A549 (cell line): ENCODE data around the gene TXNL1. TPM values are rescaled to one million over a fixed set of nuclear protein-coding genes. Genes with fewer than 3 reads are reported as not detected.

Experiments
- ATAC-seq, 2 experiments: fragments of 200-7000 bp in 1 of 2; fragments of >200 bp in 1 of 2; cut with Nextera tagmentation in 1 of 2; cut with Tn5 transposase in 1 of 2; 3 replicates each; pipeline versions ENCODE4 v1.8.0 to v1.9.1; 2018 to 2020; ENCODE audit warnings: mild to moderate bottlenecking in 1 of 2, moderate library complexity in 1 of 2
- CTCF ChIA-PET: fragments of 300-600 bp; sonication (Branson Sonifier 250); formaldehyde crosslinking; extraction: SDS; loops from one replicate; lab custom pipeline; 2021; ENCODE audit warnings: antibody characterized with exemption, inconsistent platforms; lab: Yijun Ruan, JAX
- POLR2A ChIA-PET: fragments of 350-600 bp; formaldehyde crosslinking; extraction: SDS; loops from one replicate; lab custom pipeline; 2021; ENCODE audit warnings: antibody characterized with exemption, inconsistent platforms; lab: Yijun Ruan, JAX
- DNase-seq, 2 experiments: peaks; one replicate each; pipeline versions ENCODE4 v3.0.0 to v3.0.0-alpha.2; 2011 to 2016; ENCODE audit warnings: low read depth in 1 of 2, low spot score in 1 of 2
- FAIRE-seq: peaks from 2 replicates; lab custom pipeline; 2011; peaks lifted over from hg19 to GRCh38; lab: Jason Lieb, UNC
- H3K27ac ChIP-seq, 2 experiments: fragments of >200 bp; sonication (Bioruptor Twin); formaldehyde crosslinking; 3 replicates each; pipeline ENCODE4 v1.5.1; 2016 to 2017
- H3K4me1 ChIP-seq: fragments of >200 bp; sonication (Bioruptor Twin); formaldehyde crosslinking; 3 replicates; pipeline ENCODE4 v1.6.1; 2016
- H3K4me2 ChIP-seq: fragments of >200 bp; sonication (Bioruptor Twin); formaldehyde crosslinking; 3 replicates; pipeline ENCODE4 v1.6.1; 2016
- H3K4me3 ChIP-seq: fragments of >200 bp; sonication (Bioruptor Twin); formaldehyde crosslinking; 3 replicates; pipeline ENCODE4 v1.5.1; 2016
- H3K9me3 ChIP-seq: fragments of >200 bp; sonication (Bioruptor Twin); formaldehyde crosslinking; 3 replicates; pipeline ENCODE4 v1.6.1; 2016
- ATOH8 ChIP-seq: fragments of 250-450 bp; sonication (Bioruptor Pico); IDR thresholded peaks from 2 replicates; pipeline ENCODE4 v1.5.0; 2020; ENCODE audit warnings: low read depth, mild to moderate bottlenecking, moderate library complexity
- BCL3 ChIP-seq: fragments of >200 bp; sonication (Bioruptor Twin); formaldehyde crosslinking; IDR thresholded peaks from 3 replicates; pipeline ENCODE4 v1.6.1; 2016
- CEBPB ChIP-seq, 2 experiments: fragments of >200 bp in 1 of 2; sonication (Bioruptor Twin) in 1 of 2; formaldehyde crosslinking in 1 of 2; IDR thresholded peaks; 2 replicates each; pipeline ENCODE4 v1.6.1; 2012 to 2016
- CHD4 ChIP-seq: fragments of 200-600 bp; sonication (generic); IDR thresholded peaks from 2 replicates; pipeline ENCODE4 v1.6.1; 2016; ENCODE audit warnings: antibody characterized with exemption, mild to moderate bottlenecking, borderline replicate concordance
- E2F6 ChIP-seq: IDR thresholded peaks from 2 replicates; pipeline ENCODE4 v1.6.1; 2012; ENCODE audit warnings: low read depth, borderline replicate concordance
- EHMT2 ChIP-seq: fragments of 200-600 bp; sonication (generic); IDR thresholded peaks from 2 replicates; pipeline ENCODE4 v1.6.1; 2016; ENCODE audit warnings: antibody characterized with exemption, low read depth, mild to moderate bottlenecking, moderate library complexity
- ESRRA ChIP-seq: fragments of 150-350 bp; IDR thresholded peaks from 2 replicates; pipeline ENCODE4 v1.6.1; 2014; ENCODE audit warnings: mild to moderate bottlenecking, low read length, borderline replicate concordance
- FOSL2 ChIP-seq, 2 experiments: fragments of 450-650 bp in 1 of 2; fragments of >200 bp in 1 of 2; sonication (Bioruptor Twin) in 1 of 2; formaldehyde crosslinking; IDR thresholded peaks; 2 replicates each; pipeline versions ENCODE4 v1.5.0 to v1.6.1; 2016 to 2020; ENCODE audit warnings: mild to moderate bottlenecking in 1 of 2, moderate library complexity in 1 of 2
- FOXS1 ChIP-seq: fragments of 250-450 bp; sonication (Bioruptor Pico); IDR thresholded peaks from 2 replicates; pipeline ENCODE4 v1.5.0; 2020; ENCODE audit warnings: mild to moderate bottlenecking, moderate library complexity
- HES2 ChIP-seq: fragments of >200 bp; sonication (Bioruptor Twin); formaldehyde crosslinking; IDR thresholded peaks from 2 replicates; pipeline ENCODE4 v1.6.1; 2016
- HOXB13 ChIP-seq: fragments of 250-450 bp; sonication (Bioruptor Pico); IDR thresholded peaks from 2 replicates; pipeline ENCODE4 v1.5.0; 2020; ENCODE audit warnings: low read depth, mild to moderate bottlenecking, moderate library complexity
- JUN ChIP-seq, 2 experiments: fragments of >200 bp; sonication (Bioruptor Twin); formaldehyde crosslinking; IDR thresholded peaks; 2 replicates in 1 of 2; 3 replicates in 1 of 2; pipeline ENCODE4 v1.6.1; 2016 to 2017
- JUNB ChIP-seq: fragments of >200 bp; sonication (Bioruptor Twin); formaldehyde crosslinking; IDR thresholded peaks from 2 replicates; pipeline ENCODE4 v1.6.1; 2016
- KDM1A ChIP-seq: fragments of 200-600 bp; sonication (generic); IDR thresholded peaks from 2 replicates; pipeline ENCODE4 v1.6.1; 2016; ENCODE audit warnings: low read depth, mild to moderate bottlenecking
- KDM5A ChIP-seq: fragments of 200-600 bp; sonication (generic); IDR thresholded peaks from 2 replicates; pipeline ENCODE4 v1.6.1; 2016; ENCODE audit warnings: antibody characterized with exemption, mild to moderate bottlenecking
- MAFK ChIP-seq: fragments of 450-650 bp; IDR thresholded peaks from 2 replicates; pipeline ENCODE4 v1.6.1; 2014; ENCODE audit not compliant: partially characterized antibody
- MAZ ChIP-seq: fragments of 150-350 bp; IDR thresholded peaks from 2 replicates; pipeline ENCODE4 v1.6.1; 2014; ENCODE audit warnings: antibody characterized with exemption, low read depth, low read length, borderline replicate concordance
- NPAS2 ChIP-seq: fragments of 250-450 bp; sonication (Bioruptor Pico); IDR thresholded peaks from 2 replicates; pipeline ENCODE4 v1.8.0; 2022; ENCODE audit warnings: mild to moderate bottlenecking, moderate library complexity, borderline replicate concordance
- NR3C1 ChIP-seq: fragments of >200 bp; sonication (Bioruptor Twin); formaldehyde crosslinking; IDR thresholded peaks from 3 replicates; pipeline ENCODE4 v1.6.1; 2017
- PHF8 ChIP-seq: fragments of 200-600 bp; sonication (generic); IDR thresholded peaks from 2 replicates; pipeline ENCODE4 v1.6.1; 2016; ENCODE audit warnings: low read depth, mild to moderate bottlenecking, antibody characterized with exemption, moderate library complexity, borderline replicate concordance
- RCOR1 ChIP-seq: fragments of 150-350 bp; IDR thresholded peaks from 2 replicates; pipeline ENCODE4 v1.6.1; 2014; ENCODE audit warnings: antibody characterized with exemption, low read length, low read depth
- SREBF2 ChIP-seq: fragments of 450-650 bp; IDR thresholded peaks from 2 replicates; pipeline ENCODE4 v1.6.1; 2014; ENCODE audit warnings: mild to moderate bottlenecking, moderate library complexity
- TP53 ChIP-seq: fragments of 250-450 bp; sonication (Bioruptor Pico); IDR thresholded peaks from 2 replicates; pipeline ENCODE4 v1.5.0; 2021; ENCODE audit warnings: mild to moderate bottlenecking, moderate library complexity
- USF2 ChIP-seq: fragments of 450-650 bp; IDR thresholded peaks from 2 replicates; pipeline ENCODE4 v1.6.1; 2014; ENCODE audit warnings: antibody characterized with exemption
- ZC3H11A ChIP-seq: fragments of 450-650 bp; IDR thresholded peaks from 2 replicates; pipeline ENCODE4 v1.6.1; 2014; ENCODE audit warnings: antibody characterized with exemption, mild to moderate bottlenecking
- ZNF302 ChIP-seq: fragments of 250-450 bp; sonication (Bioruptor Pico); IDR thresholded peaks from 2 replicates; pipeline ENCODE4 v1.9.0; 2021; ENCODE audit warnings: inconsistent platforms, mild to moderate bottlenecking, moderate library complexity
- WGBS: methylation state at CpG from one replicate; pipeline ENCODE4 v1.1.6; 2017; ENCODE audit errors: missing lambda C conversion rate; 5-methylcytosine and 5-hydroxymethylcytosine counted together
- polyA plus RNA-seq, 4 experiments: library from polyadenylated mRNA; depleted of rRNA in 3 of 4; stranded (reverse); fragments of >200 nt; fragmentation: RNase III in 1 of 4; extraction: RNeasy Plus Mini Kit Qiagen cat#74134 plus additional on column Dnase treatment in 1 of 4; gene quantifications; 2 replicates in 3 of 4; 3 replicates in 1 of 4; pipeline ENCODE4 v1.2.3, GENCODE V29; 2011 to 2017

TXNL1 gene
- polyA plus RNA-seq, 2 of the 4 experiments (the other 2 are of a cell fraction) = 59.5 to 104 TPM

- H3K27ac ChIP-seq = peak overlapping the region; percentile 77 to 99
- H3K4me3 ChIP-seq = peak overlapping the region; percentile 96
- WGBS = 45% methylated on average over 6 of the region's 6 CpGs
- FAIRE-seq (no peak), DNase-seq (no peak), ATAC-seq (no peak)
- TF ChIP-seq BCL3 (no peak), KDM5A (no peak), RCOR1 (no peak), SREBF2 (no peak), JUNB (no peak), TP53 (CRISPR knock-in tag) (no peak), E2F6 (no peak), MAZ (no peak), ATOH8 (no peak)
- peak overlapping the region; percentile 72 for H3K4me2 ChIP-seq
- H3K4me1 ChIP-seq = 0 out of 3 replicates have a peak, but pooled peaks cover 9% of the 10 kb centered on the region
- CTCF ChIA-PET = interaction anchor here (0.7 to 1.4 kb wide), 3 partner anchors 10 to 1404 kb away, joined by 3 read pairs; no protein-coding TSS in a partner anchor
- POLR2A ChIA-PET = no interaction called here
- H3K9me3 ChIP-seq = no peaks in the 10 kb centered on the region
These were observed 651 bp upstream of the TXNL1 start for GRCh38 chr18:56639104-56639381.

GRCh38 chr18:56637711-56638231 lies 621 bp downstream of the TXNL1 start:
- TF ChIP-seq HES2 (no peak), NPAS2 (CRISPR knock-in tag) (no peak)
- H3K4me1 ChIP-seq = 0 out of 3 replicates have a peak, but pooled peaks cover 10% of the 10 kb centered on the region
- H3K4me3 ChIP-seq = peak overlapping the region; percentile 96
- POLR2A ChIA-PET = interaction anchor here (1.8 kb wide), 1 partner anchor 13 kb away, joined by 9 read pairs; the partner anchor contains the start of gene WDR7
- CTCF ChIA-PET = interaction anchor here (0.8 kb wide), 1 partner anchor 23 kb away, joined by 3 read pairs; no protein-coding TSS in a partner anchor
- WGBS = 3% methylated on average over 18 of the region's 18 CpGs
- FAIRE-seq (no peak), DNase-seq (no peak), ATAC-seq (peak; percentile 35 to 44; a peak in 4 of 6 replicates)
- H3K9me3 ChIP-seq = no peaks in the 10 kb centered on the region
- H3K4me2 ChIP-seq = peak overlapping the region; percentile 95
- peak overlapping the region; percentile 96 to 99 for H3K27ac ChIP-seq

- peak overlapping the region; percentile 95 for H3K4me2 ChIP-seq
- DNase-seq = no peak
- ChIA-PET CTCF (no interaction called here), POLR2A (interaction anchor here (1.8 kb wide), 1 partner anchor 14 kb away, joined by 9 read pairs; the partner anchor contains the start of gene WDR7)
- 1% methylated on average over 8 of the region's 8 CpGs for WGBS
- 0 out of 3 replicates have a peak, but pooled peaks cover 14% of the 10 kb centered on the region for H3K4me1 ChIP-seq
- no peak for ATAC-seq
- H3K27ac ChIP-seq = peak overlapping the region; percentile 96 to 99; a peak in 5 of 6 replicates
- no peak for FAIRE-seq
- H3K9me3 ChIP-seq = no peaks in the 10 kb centered on the region
- peak overlapping the region; percentile 96 for H3K4me3 ChIP-seq
- TF ChIP-seq ZNF302 (CRISPR knock-in tag) (no peak), PHF8 (no peak), SREBF2 (no peak), ZC3H11A (no peak), ESRRA (no peak), NR3C1 (no peak), HOXB13 (CRISPR knock-in tag) (no peak), USF2 (no peak), FOSL2 (IDR thresholded peaks at IDR 0.05) (no peak), FOSL2 (CRISPR knock-in tag; IDR thresholded peaks at IDR 0.05) (no peak), JUN (IDR thresholded peaks at IDR 0.05) (no peak), MAFK (no peak), CHD4 (no peak), ATOH8 (no peak), EHMT2 (no peak), FOXS1 (CRISPR knock-in tag) (no peak), KDM1A (no peak), CEBPB (IDR thresholded peaks at IDR 0.05) (no peak), E2F6 (no peak)
These were observed 1.2 kb downstream of the TXNL1 start for GRCh38 chr18:56637176-56637575.
